IMR-90 (cell line): ENCODE data around the gene TRMO.

Source experiments
- CEBPB ChIP-seq: IDR thresholded peaks from 2 replicates; pipeline ENCODE4 v1.6.1; 2012; ENCODE audit warnings: low read depth, low read length, improper control_type of control experiment
- POLR2A ChIP-seq: IDR thresholded peaks from 2 replicates; pipeline ENCODE4 v1.6.1; 2012; ENCODE audit warnings: mild to moderate bottlenecking, low read depth, low read length
- TF ChIP-seq, protein P1 (sequence below): conservative IDR thresholded peaks from 2 replicates; pipeline ENCODE4 v1.5.1; 2012; ENCODE audit warnings: mild to moderate bottlenecking, low read depth, low read length, improper control_type of control experiment
- TF ChIP-seq, protein P2 (sequence below): fragments of 150-350 bp; IDR thresholded peaks from 2 replicates; pipeline ENCODE4 v1.6.1; 2017; ENCODE audit warnings: mild to moderate bottlenecking, antibody characterized with exemption, low read length, low read depth

DNA sequence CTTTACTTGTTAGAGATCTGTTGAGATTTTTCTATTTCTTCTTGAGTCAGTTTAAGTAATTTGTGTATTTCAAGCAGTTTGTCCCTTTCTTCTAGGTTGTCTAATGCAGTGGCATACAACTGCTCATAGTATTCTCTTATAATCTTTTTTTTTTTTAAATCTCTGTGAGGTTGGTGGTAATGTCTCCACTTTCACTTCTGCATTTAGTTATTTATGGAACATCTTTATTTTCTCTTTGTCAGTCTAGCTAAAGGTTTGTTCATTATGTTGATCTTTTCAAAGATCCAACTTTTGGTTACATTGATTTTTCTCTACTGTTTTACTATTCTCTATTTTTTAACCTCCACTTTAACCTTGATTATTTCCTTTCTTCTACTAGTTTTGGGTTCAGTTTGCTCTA is 55.5 kb downstream of the TRMO start:
- TF ChIP-seq, protein P1, sequence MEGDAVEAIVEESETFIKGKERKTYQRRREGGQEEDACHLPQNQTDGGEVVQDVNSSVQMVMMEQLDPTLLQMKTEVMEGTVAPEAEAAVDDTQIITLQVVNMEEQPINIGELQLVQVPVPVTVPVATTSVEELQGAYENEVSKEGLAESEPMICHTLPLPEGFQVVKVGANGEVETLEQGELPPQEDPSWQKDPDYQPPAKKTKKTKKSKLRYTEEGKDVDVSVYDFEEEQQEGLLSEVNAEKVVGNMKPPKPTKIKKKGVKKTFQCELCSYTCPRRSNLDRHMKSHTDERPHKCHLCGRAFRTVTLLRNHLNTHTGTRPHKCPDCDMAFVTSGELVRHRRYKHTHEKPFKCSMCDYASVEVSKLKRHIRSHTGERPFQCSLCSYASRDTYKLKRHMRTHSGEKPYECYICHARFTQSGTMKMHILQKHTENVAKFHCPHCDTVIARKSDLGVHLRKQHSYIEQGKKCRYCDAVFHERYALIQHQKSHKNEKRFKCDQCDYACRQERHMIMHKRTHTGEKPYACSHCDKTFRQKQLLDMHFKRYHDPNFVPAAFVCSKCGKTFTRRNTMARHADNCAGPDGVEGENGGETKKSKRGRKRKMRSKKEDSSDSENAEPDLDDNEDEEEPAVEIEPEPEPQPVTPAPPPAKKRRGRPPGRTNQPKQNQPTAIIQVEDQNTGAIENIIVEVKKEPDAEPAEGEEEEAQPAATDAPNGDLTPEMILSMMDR, result no peak
- no peak for TF ChIP-seq POLR2A
- no peak for TF ChIP-seq CEBPB
- TF ChIP-seq, protein P2, sequence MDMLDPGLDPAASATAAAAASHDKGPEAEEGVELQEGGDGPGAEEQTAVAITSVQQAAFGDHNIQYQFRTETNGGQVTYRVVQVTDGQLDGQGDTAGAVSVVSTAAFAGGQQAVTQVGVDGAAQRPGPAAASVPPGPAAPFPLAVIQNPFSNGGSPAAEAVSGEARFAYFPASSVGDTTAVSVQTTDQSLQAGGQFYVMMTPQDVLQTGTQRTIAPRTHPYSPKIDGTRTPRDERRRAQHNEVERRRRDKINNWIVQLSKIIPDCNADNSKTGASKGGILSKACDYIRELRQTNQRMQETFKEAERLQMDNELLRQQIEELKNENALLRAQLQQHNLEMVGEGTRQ, result no peak
